Subcutaneous adipose tissue (tissue), 4 donors: ENCODE data around the gene DPP6. TPM values are rescaled to one million over a fixed set of nuclear protein-coding genes. Genes with fewer than 3 reads are reported as not detected.

Experiments used
- CTCF ChIP-seq: fragments of 450-650 bp; IDR thresholded peaks from one replicate; pipeline ENCODE4 v1.5.1; 2016; ENCODE audit warnings: low read depth, mild to moderate bottlenecking, control low read depth, antibody characterized with exemption, moderate library complexity
- total RNA-seq, 4 donors: library from RNA; depleted of rRNA; stranded (reverse); fragments of >200 nt; gene quantifications; one replicate each; pipeline ENCODE4 v1.1.0, GENCODE V29; 2016

Gene DPP6
- total RNA-seq, 4 donors from 2014 or later: 0.19 to 2.0 (median 0.85) TPM; not detected in 1

- no peak for TF ChIP-seq CTCF
Observed at GRCh38 chr7:154620141-154620755, 568.0 kb downstream of the DPP6 start.

GRCh38 chr7:154623399-154623798 lies 571.2 kb downstream of the DPP6 start:
- no peak for TF ChIP-seq CTCF

GRCh38 chr7:154627646-154628290 lies 575.6 kb downstream of the DPP6 start:
- TF ChIP-seq CTCF: no peak

DNA sequence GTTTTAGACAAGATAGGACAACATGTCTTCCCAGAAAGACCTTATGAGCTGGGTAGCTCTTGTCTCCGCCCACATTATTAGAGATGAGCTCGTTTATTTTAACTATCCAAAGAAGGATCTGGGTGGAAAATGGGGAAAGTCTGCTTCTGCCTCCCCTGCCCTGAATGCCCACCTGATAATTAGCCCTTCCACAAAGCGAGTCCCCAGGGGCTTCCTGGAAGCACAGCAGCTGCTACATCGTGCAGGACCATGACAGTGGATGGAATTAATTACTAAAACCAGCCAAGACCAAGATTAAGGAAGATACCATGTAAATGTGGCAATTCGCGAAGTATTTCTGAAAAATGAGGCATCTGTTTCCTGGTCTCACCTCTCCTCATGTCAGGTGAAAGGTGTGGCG lies 576.4 kb downstream of the DPP6 start:
- no peak for TF ChIP-seq CTCF

DNA sequence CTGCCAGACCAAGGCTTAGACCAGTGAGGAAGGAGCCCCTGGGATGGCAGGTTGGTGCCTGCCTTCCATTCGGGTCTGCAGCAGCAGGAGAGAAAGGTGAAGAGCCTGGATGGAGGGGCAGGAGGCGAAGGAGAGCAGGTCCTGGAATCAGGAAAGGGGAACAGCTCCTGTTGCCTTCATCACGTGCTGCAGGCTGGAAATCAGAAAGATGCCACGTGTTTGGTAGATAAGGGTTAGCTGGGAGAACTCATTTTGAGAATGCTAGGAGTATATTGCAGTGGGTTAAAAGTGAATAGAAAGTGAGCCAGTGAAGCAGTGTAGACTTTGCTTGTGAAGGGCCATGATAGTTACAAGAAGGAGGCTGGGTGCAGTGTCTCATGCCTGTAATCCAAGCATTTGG lies 579.0 kb downstream of the DPP6 start:
- TF ChIP-seq CTCF: no peak

DNA sequence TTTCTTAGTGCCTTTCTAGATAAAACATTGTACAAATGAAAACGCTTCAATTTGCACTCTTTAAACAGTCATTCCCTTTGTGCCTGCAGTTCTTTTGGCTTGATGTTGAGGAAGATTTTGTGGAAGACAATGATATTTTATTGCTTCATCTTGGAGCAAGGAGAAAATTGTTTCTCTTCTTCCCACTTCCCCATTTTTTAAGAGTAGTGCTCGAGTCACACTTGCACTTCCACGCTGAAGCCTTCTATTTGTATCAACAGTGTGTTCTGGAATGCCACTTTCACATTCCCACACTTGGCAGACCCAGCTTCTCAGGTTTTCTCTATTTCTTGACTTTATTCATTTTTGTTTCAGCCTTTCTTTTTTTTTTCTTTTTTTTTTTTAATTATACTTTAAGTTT lies 581.4 kb downstream of the DPP6 start:
- no peak for TF ChIP-seq CTCF

- no peak for TF ChIP-seq CTCF
Observed at GRCh38 chr7:154638286-154638685, 586.1 kb downstream of the DPP6 start.
